WERI-Rb-1 (cell line): ENCODE data around the gene DNAJC11.

ENCODE experiments used
- DNase-seq: peaks from one replicate; pipeline ENCODE4 v3.0.0-alpha.2; 2020
- H3K27ac ChIP-seq: fragments of 250-450 bp; sonication (Bioruptor Pico); 2 replicates; pipeline ENCODE4 v1.5.1; 2020; ENCODE audit warnings: mild to moderate bottlenecking, moderate library complexity
- H3K27me3 ChIP-seq: fragments of 250-450 bp; sonication (Bioruptor Pico); 2 replicates; pipeline ENCODE4 v1.5.1; 2021; ENCODE audit warnings: mild to moderate bottlenecking, low read depth, moderate library complexity; ENCODE audit not compliant: insufficient read depth, severe bottlenecking
- H3K36me3 ChIP-seq: fragments of 250-450 bp; sonication (Bioruptor Pico); 2 replicates; pipeline ENCODE4 v1.5.1; 2020; ENCODE audit warnings: mild to moderate bottlenecking, moderate library complexity
- H3K4me3 ChIP-seq: 2 replicates; pipeline ENCODE4 v1.5.1; 2011; ENCODE audit warnings: low read depth, mild to moderate bottlenecking, control low read depth, low read length
- H3K9me3 ChIP-seq: fragments of 250-450 bp; sonication (Bioruptor Pico); 2 replicates; pipeline ENCODE4 v1.5.1; 2021; ENCODE audit warnings: mild to moderate bottlenecking, moderate library complexity; ENCODE audit not compliant: severe bottlenecking
- CTCF ChIP-seq: IDR thresholded peaks from 2 replicates; pipeline ENCODE4 v1.5.1; 2011; ENCODE audit warnings: low read depth, mild to moderate bottlenecking, control low read depth, inconsistent platforms, low read length

DNAJC11 gene

GRCh38 chr1:6593810-6594209 lies 107.8 kb downstream of the DNAJC11 start:
- peak overlapping the region; percentile 92 for H3K27ac ChIP-seq
- no peak overlapping the region for H3K4me3 ChIP-seq
- no peaks in the 10 kb centered on the region for H3K27me3 ChIP-seq
- no peaks in the 10 kb centered on the region for H3K9me3 ChIP-seq
- peaks cover 88% of the 10 kb centered on the region for H3K36me3 ChIP-seq
- DNase-seq = no peak
- TF ChIP-seq CTCF = no peak

- TF ChIP-seq CTCF = no peak
- H3K4me3 ChIP-seq = no peak overlapping the region
- H3K36me3 ChIP-seq = peaks cover 89% of the 10 kb centered on the region
Observed at GRCh38 chr1:6592865-6593593, 108.6 kb downstream of the DNAJC11 start.

DNA sequence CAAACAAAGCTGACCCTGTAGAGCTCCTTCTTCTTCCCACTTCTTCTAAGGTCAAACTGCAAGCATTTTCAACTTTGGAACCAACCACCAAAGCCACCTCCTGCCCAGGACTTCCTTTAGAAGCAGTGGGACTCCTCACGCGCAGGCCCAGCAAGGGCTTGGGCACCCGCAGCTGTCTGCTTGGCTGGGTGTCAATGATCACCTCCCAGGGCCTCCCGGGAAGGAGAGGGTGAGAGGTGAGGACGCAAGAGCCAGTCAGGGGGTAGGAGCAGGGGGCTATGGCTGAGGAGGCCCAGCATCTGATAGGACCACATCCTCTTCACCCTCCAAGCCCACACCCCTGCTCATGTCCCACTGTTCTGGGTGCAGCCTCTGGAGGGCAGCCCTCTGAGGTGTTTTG lies 109.2 kb downstream of the DNAJC11 start:
- Histone ChIP-seq H3K36me3 (peaks cover 89% of the 10 kb centered on the region), H3K27ac (peak overlapping the region; percentile 92), H3K9me3 (no peaks in the 10 kb centered on the region), H3K27me3 (no peaks in the 10 kb centered on the region), H3K4me3 (no peak overlapping the region)
- DNase-seq = no peak
- TF ChIP-seq CTCF = no peak

More at GRCh38 chr1:6592865-6593593, 108.6 kb downstream of the DNAJC11 start:
- H3K9me3 ChIP-seq = no peaks in the 10 kb centered on the region
- no peak for DNase-seq
- no peaks in the 10 kb centered on the region for H3K27me3 ChIP-seq
- H3K27ac ChIP-seq = peak overlapping the region; percentile 92

- Histone ChIP-seq H3K27ac (peak overlapping the region; percentile 92), H3K36me3 (peaks cover 89% of the 10 kb centered on the region), H3K9me3 (no peaks in the 10 kb centered on the region), H3K4me3 (no peak overlapping the region), H3K27me3 (no peaks in the 10 kb centered on the region)
- DNase-seq = no peak
- no peak for TF ChIP-seq CTCF
Observed at GRCh38 chr1:6591644-6592043, 110.0 kb downstream of the DNAJC11 start.

DNA sequence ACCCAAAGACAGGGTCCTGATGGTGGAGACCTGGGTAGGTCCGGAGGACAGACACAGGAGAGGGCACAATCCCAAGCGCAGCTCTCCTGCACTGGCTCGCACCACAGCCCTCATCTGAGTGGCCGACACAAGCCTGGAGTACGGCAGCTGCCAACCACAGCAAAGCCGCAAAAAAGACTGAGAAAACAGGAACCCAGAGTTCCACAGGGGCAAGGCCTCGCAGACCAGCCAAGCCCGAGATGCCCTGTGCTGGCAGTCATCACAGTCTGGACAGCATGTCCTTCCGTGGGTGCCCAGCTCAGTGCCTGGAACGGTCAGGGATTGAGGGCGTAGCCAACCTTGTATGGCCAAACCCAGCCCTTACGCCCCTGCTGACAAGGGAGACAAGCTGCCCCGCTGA lies 110.4 kb downstream of the DNAJC11 start:
- H3K27ac ChIP-seq = peak overlapping the region; percentile 92
- no peaks in the 10 kb centered on the region for H3K9me3 ChIP-seq
- H3K4me3 ChIP-seq = no peak overlapping the region
- no peak for DNase-seq
- TF ChIP-seq CTCF = no peak
- H3K36me3 ChIP-seq = peaks cover 85% of the 10 kb centered on the region
- no peaks in the 10 kb centered on the region for H3K27me3 ChIP-seq

GRCh38 chr1:6590046-6590445 lies 111.6 kb downstream of the DNAJC11 start:
- no peak for DNase-seq
- H3K27ac ChIP-seq = peak overlapping the region; percentile 92; the same call in 1 of the 2 replicates
- peaks cover 77% of the 10 kb centered on the region for H3K36me3 ChIP-seq
- no peak for TF ChIP-seq CTCF
- no peak overlapping the region for H3K4me3 ChIP-seq
- H3K9me3 ChIP-seq = no peaks in the 10 kb centered on the region
- H3K27me3 ChIP-seq = no peaks in the 10 kb centered on the region
